K562 (cell line): ENCODE measurements around the gene CFAP52. TPM values are rescaled to one million over a fixed set of nuclear protein-coding genes. Genes with fewer than 3 reads are reported as not detected.

Source experiments
- ATAC-seq: fragments of 200-7000 bp; cut with Tn5 transposase; 3 replicates; pipeline ENCODE4 v1.9.1; 2020; ENCODE audit warnings: moderate library complexity
- BruUV-seq: library from RNA; stranded (reverse); fragments of 400-500 nt; replicated peaks from 2 replicates; lab custom pipeline; 2021; lab: Mats Ljungman, UMichigan
- CTCF ChIA-PET: fragments of 300-600 bp; formaldehyde crosslinking; extraction: SDS; loops from one replicate; lab custom pipeline; 2021; ENCODE audit warnings: low intra/inter-chr PET ratio; lab: Yijun Ruan, JAX
- POLR2A ChIA-PET: fragments of 300-600, 350-650 bp; sonication (Branson Sonifier 250); formaldehyde crosslinking; extraction: SDS; loops from one replicate; lab custom pipeline; 2021; ENCODE audit warnings: antibody characterized with exemption, inconsistent platforms; lab: Yijun Ruan, JAX
- DNase-seq, 4 experiments: peaks; one replicate each; pipeline versions ENCODE4 v3.0.0 to v3.0.0-alpha.2; 2011 to 2018; ENCODE audit warnings: low spot score in 3 of 4, mixed read lengths in 3 of 4; ENCODE audit errors: extremely low read depth in 1 of 4
- FAIRE-seq: peaks from 2 replicates; lab custom pipeline; 2011; peaks lifted over from hg19 to GRCh38; lab: Jason Lieb, UNC
- H2AFZ ChIP-seq: 2 replicates; pipeline ENCODE4 v1.6.0; 2011; ENCODE audit warnings: low read depth, low read length, control low read depth, inconsistent platforms
- H3K27ac ChIP-seq: fragments of 200-600 bp; 3 replicates; pipeline ENCODE4 v1.8.0; 2011; ENCODE audit warnings: low read depth, mild to moderate bottlenecking, control low read depth, inconsistent platforms, low read length, moderate library complexity, mixed read lengths; ENCODE audit errors: extremely low read depth
- H3K27me3 ChIP-seq, 2 experiments: fragments of 300-600 bp in 1 of 2; 2 replicates in 1 of 2; 3 replicates in 1 of 2; pipeline versions ENCODE4 v1.6.0 to v1.8.0; 2011; ENCODE audit warnings: inconsistent platforms in 2 of 2, low read length in 2 of 2, mild to moderate bottlenecking in 1 of 2, mixed read lengths in 1 of 2, moderate library complexity in 1 of 2; ENCODE audit not compliant: control insufficient read depth in 2 of 2, insufficient read depth in 2 of 2
- H3K36me3 ChIP-seq: fragments of 300-600 bp; 3 replicates; pipeline ENCODE4 v1.8.0; 2011; ENCODE audit warnings: mild to moderate bottlenecking, low read length, inconsistent platforms; ENCODE audit not compliant: control insufficient read depth, insufficient read depth
- H3K4me1 ChIP-seq, 2 experiments: fragments of 200-600 bp in 1 of 2; replicated peaks in 1 of 2; 2 replicates in 1 of 2; 3 replicates in 1 of 2; pipeline versions ENCODE4 v1.5.1 to v1.8.0; 2011; ENCODE audit warnings: inconsistent platforms in 2 of 2, low read length in 2 of 2, mild to moderate bottlenecking in 1 of 2, mixed read lengths in 1 of 2, moderate library complexity in 1 of 2; ENCODE audit not compliant: control insufficient read depth in 2 of 2, insufficient read depth in 2 of 2
- H3K4me2 ChIP-seq: 2 replicates; pipeline ENCODE4 v1.6.1; 2011; ENCODE audit warnings: low read length, control low read depth, inconsistent platforms, mixed read lengths; ENCODE audit not compliant: insufficient read depth
- H3K4me3 ChIP-seq: fragments of 200-600 bp; sonication (generic), shearing (Covaris generic); 2 replicates; pipeline ENCODE4 v1.5.1; 2016; ENCODE audit warnings: control low read depth, inconsistent platforms
- H3K79me2 ChIP-seq: fragments of 200-600 bp; 3 replicates; pipeline ENCODE4 v1.8.0; 2011; ENCODE audit warnings: low read length, inconsistent platforms; ENCODE audit not compliant: control insufficient read depth, insufficient read depth
- H3K9ac ChIP-seq, 2 experiments: 2 replicates each; pipeline versions ENCODE4 v1.6.0 to v1.6.1; 2011; ENCODE audit warnings: low read depth in 2 of 2, low read length in 2 of 2, control low read depth in 1 of 2, inconsistent platforms in 1 of 2, mild to moderate bottlenecking in 1 of 2, mixed read lengths in 1 of 2; ENCODE audit not compliant: insufficient read depth in 1 of 2
- H3K9me1 ChIP-seq: one replicate; pipeline ENCODE4 v1.6.0; 2011; ENCODE audit warnings: inconsistent platforms, mild to moderate bottlenecking, low read length, moderate library complexity; ENCODE audit not compliant: control insufficient read depth, insufficient read depth
- H3K9me3 ChIP-seq: replicated peaks from 2 replicates; pipeline ENCODE4 v1.5.1; 2011; ENCODE audit warnings: low read depth, low read length, inconsistent platforms; ENCODE audit not compliant: control insufficient read depth, insufficient read depth
- H4K20me1 ChIP-seq: replicated peaks from 2 replicates; pipeline ENCODE4 v1.6.1; 2011; ENCODE audit warnings: low read length, inconsistent platforms, mixed read lengths; ENCODE audit not compliant: control insufficient read depth, insufficient read depth
- BCOR ChIP-seq: fragments of 450-650 bp; IDR thresholded peaks from 2 replicates; pipeline ENCODE4 v1.6.1; 2016
- DIDO1 ChIP-seq: fragments of 450-650 bp; IDR thresholded peaks from 2 replicates; pipeline ENCODE4 v1.6.1; 2016; ENCODE audit warnings: low read depth, missing biosample characterization, missing genetic modification characterization
- IRF2 ChIP-seq: sonication (generic); formaldehyde crosslinking; IDR thresholded peaks from 2 replicates; pipeline ENCODE4 v1.8.1; 2022; ENCODE audit warnings: mild to moderate bottlenecking, missing genetic modification reagents
- L3MBTL2 ChIP-seq: fragments of 450-650 bp; IDR thresholded peaks from 2 replicates; pipeline ENCODE4 v1.6.1; 2016; ENCODE audit warnings: mild to moderate bottlenecking, moderate library complexity
- SMARCA5 ChIP-seq: fragments of 450-650 bp; IDR thresholded peaks from 2 replicates; pipeline ENCODE4 v1.6.1; 2016
- STAG1 ChIP-seq: sonication (generic); formaldehyde crosslinking; IDR thresholded peaks from 2 replicates; pipeline ENCODE4 v1.5.0; 2020; ENCODE audit warnings: missing genetic modification reagents, borderline replicate concordance
- TAF9B ChIP-seq: fragments of 450-650 bp; IDR thresholded peaks from 2 replicates; pipeline ENCODE4 v1.6.1; 2018; ENCODE audit warnings: mild to moderate bottlenecking; ENCODE audit not compliant: partially characterized antibody
- ZNF140 ChIP-seq: fragments of 250-450 bp; sonication (Bioruptor Pico); IDR thresholded peaks from 2 replicates; pipeline ENCODE4 v1.8.0; 2021; ENCODE audit warnings: moderate library complexity, mild to moderate bottlenecking, inconsistent platforms
- WGBS: fragments of 100-300 bp; shearing (Covaris generic); methylation state at CpG from one replicate; pipeline ENCODE4 v1.1.6; 2016; ENCODE audit warnings: low coverage, mixed read lengths; ENCODE audit not compliant: insufficient coverage; ENCODE audit errors: missing lambda C conversion rate; 5-methylcytosine and 5-hydroxymethylcytosine counted together
- in situ Hi-C: fragments of 300-500 bp; cut with MboI; formaldehyde crosslinking; loops from 4 replicates; pipeline ENCODE4 v1.15.0; 2018; ENCODE audit warnings: inconsistent platforms, mixed read lengths
- intact Hi-C: fragments of 100-400 bp; cut with micrococcal nuclease; formaldehyde crosslinking; loops from 2 replicates; pipeline ENCODE4 v1.14.2; 2022
- polyA plus RNA-seq, 8 experiments: library from polyadenylated mRNA; depleted of rRNA in 4 of 8; stranded (reverse) in 5 of 8; unstranded in 3 of 8; fragments of >200 nt; fragmentation: Nextera tagmentation in 2 of 8; fragmentation: Illumina TruSeq in 1 of 8; extraction: Ambion mirVana in 2 of 8; extraction: Trizol in 1 of 8; gene quantifications; 2 replicates each; pipeline versions ENCODE4 v1.2.1 to v1.2.3, GENCODE V29; 2011 to 2014; ENCODE audit warnings: inconsistent platforms in 1 of 8, missing spikeins in 1 of 8
- total RNA-seq, 7 experiments: library from RNA; depleted of rRNA in 6 of 7; stranded (reverse); fragments of >200 nt in 6 of 7; fragmentation: Illumina TruSeq in 2 of 7; extraction: Trizol in 2 of 7; gene quantifications; 2 replicates each; pipeline versions ENCODE4 v1.2.1 to v1.2.3, GENCODE V29; 2011 to 2021; ENCODE audit warnings: low replicate concordance in 1 of 7
- TF ChIP-seq, protein P1 (sequence below): sonication (generic); formaldehyde crosslinking; IDR thresholded peaks from 2 replicates; pipeline ENCODE4 v1.8.1; 2023; ENCODE audit warnings: mild to moderate bottlenecking, missing genetic modification reagents

Gene CFAP52
- total and polyA plus RNA-seq, 9 of the 15 experiments (the other 6 are each of a cell fraction or from before 2014, with no cell fraction given): not detected

- DNase-seq: no peak
- POLR2A ChIA-PET: interaction anchor here (0.6 kb wide), 1 partner anchor 324 kb away, joined by 3 read pairs; no protein-coding TSS in a partner anchor
- Histone ChIP-seq H3K27me3 (no peaks in the 10 kb centered on the region), H3K36me3 (no peaks in the 10 kb centered on the region), H3K9me1 (no peaks in the 10 kb centered on the region), H3K27ac (no peak overlapping the region), H3K79me2 (no peaks in the 10 kb centered on the region), H3K4me2 (no peak overlapping the region)
- intact Hi-C loops: no loop called here
- TF ChIP-seq L3MBTL2: no peak
- TF ChIP-seq, all 486 proteins: peak for 0
- no peaks in the 10 kb centered on the region for H3K4me1 ChIP-seq
- H3K4me3 ChIP-seq: no peak overlapping the region
- FAIRE-seq (no peak), ATAC-seq (no peak)
- in situ Hi-C loops: loop anchor here (25.0 kb wide), 2 partner anchors 562 to 1162 kb away; partner anchors contain the start of genes KRABD2, RNF222 and RPL26
- no peaks in the 10 kb centered on the region for H3K9me3 ChIP-seq
- CTCF ChIA-PET: no interaction called here
- H2AFZ ChIP-seq: no peak overlapping the region
- no TSS peak for BruUV-seq
- WGBS: 13% methylated on average over 2 of the region's 2 CpGs
- no peaks in the 10 kb centered on the region for H4K20me1 ChIP-seq
- no peak overlapping the region for H3K9ac ChIP-seq
Measured at GRCh38 chr17:9549215-9549614, 27.2 kb upstream of the CFAP52 start.

GRCh38 chr17:9553181-9553580 lies 23.3 kb upstream of the CFAP52 start:
- in situ Hi-C loops (no loop called here), intact Hi-C loops (loop anchor here (10.0 kb wide), 1 partner anchor 558 kb away; no protein-coding TSS in a partner anchor)
- TF ChIP-seq IRF2 (CRISPR knock-in tag): no peak
- no peak for TF ChIP-seq STAG1 (CRISPR knock-in tag)
- TF ChIP-seq BCOR: no peak
- TF ChIP-seq, protein P1, sequence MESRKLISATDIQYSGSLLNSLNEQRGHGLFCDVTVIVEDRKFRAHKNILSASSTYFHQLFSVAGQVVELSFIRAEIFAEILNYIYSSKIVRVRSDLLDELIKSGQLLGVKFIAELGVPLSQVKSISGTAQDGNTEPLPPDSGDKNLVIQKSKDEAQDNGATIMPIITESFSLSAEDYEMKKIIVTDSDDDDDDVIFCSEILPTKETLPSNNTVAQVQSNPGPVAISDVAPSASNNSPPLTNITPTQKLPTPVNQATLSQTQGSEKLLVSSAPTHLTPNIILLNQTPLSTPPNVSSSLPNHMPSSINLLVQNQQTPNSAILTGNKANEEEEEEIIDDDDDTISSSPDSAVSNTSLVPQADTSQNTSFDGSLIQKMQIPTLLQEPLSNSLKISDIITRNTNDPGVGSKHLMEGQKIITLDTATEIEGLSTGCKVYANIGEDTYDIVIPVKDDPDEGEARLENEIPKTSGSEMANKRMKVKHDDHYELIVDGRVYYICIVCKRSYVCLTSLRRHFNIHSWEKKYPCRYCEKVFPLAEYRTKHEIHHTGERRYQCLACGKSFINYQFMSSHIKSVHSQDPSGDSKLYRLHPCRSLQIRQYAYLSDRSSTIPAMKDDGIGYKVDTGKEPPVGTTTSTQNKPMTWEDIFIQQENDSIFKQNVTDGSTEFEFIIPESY (CRISPR knock-in tag): no peak
- TF ChIP-seq SMARCA5: no peak
- no peak for TF ChIP-seq ZNF140 (CRISPR knock-in tag)
- no peak for TF ChIP-seq TAF9B
- no peak for TF ChIP-seq DIDO1 (tag)
- Histone ChIP-seq H3K9ac (no peak overlapping the region), H2AFZ (no peak overlapping the region), H3K27ac (no peak overlapping the region), H3K9me3 (no peaks in the 10 kb centered on the region), H3K36me3 (no peaks in the 10 kb centered on the region), H3K4me1 (no peaks in the 10 kb centered on the region), H3K9me1 (no peaks in the 10 kb centered on the region), H3K4me3 (no peak overlapping the region), H3K4me2 (no peak overlapping the region), H3K79me2 (no peaks in the 10 kb centered on the region), H3K27me3 (no peaks in the 10 kb centered on the region), H4K20me1 (no peaks in the 10 kb centered on the region)
- FAIRE-seq (no peak), ATAC-seq (no peak), DNase-seq (no peak)
- ChIA-PET CTCF (no interaction called here), POLR2A (no interaction called here)
- BruUV-seq: no TSS peak
- 69% methylated on average over 2 of the region's 2 CpGs for WGBS
